ENCODE data around the gene TNS1. TPM values are rescaled to one million over a fixed set of nuclear protein-coding genes. Genes with fewer than 3 reads are reported as not detected.
A peak's percentile ranks its signal among the peaks of the same experiment; 100 is the strongest.
"Not testable (repeated sequence)": the region's sequence is repeated elsewhere in the genome, so short reads cannot be mapped to it uniquely, and the experiment has no call there.

The TNS1 gene
- total and polyA plus RNA-seq, 2 experiments from 2014 or later, result 81.6 to 99.3 TPM

- H3K27me3 ChIP-seq (replicated peaks; ENCODE audit: insufficient read depth), result peaks cover 49% of the 10 kb centered on the region
- no peak overlapping the region for H3K27ac ChIP-seq
- no peak overlapping the region for H3K4me3 ChIP-seq
These were observed 36.4 kb upstream of the TNS1 start for GRCh38 chr2:218039171-218039570.

GRCh38 chr2:218036371-218036770, 33.6 kb upstream of the TNS1 start:
- in situ Hi-C loops (cut with MboI), result no loop called here
- DNase-seq, result peak; percentile 22
- peaks cover 35% of the 10 kb centered on the region for H3K27me3 ChIP-seq (replicated peaks; ENCODE audit: insufficient read depth)

More at GRCh38 chr2:218039171-218039570, 36.4 kb upstream of the TNS1 start:
- H3K79me2 ChIP-seq (ENCODE audit: insufficient read depth), result no peaks in the 10 kb centered on the region
- in situ Hi-C loops (cut with MboI), result no loop called here
- no peaks in the 10 kb centered on the region for H3K9me2 ChIP-seq (ENCODE audit: insufficient read depth)
- H3K4me2 ChIP-seq (ENCODE audit: unreplicated experiment), result no peak overlapping the region
- no peak overlapping the region for H3K9ac ChIP-seq
- H2AFZ ChIP-seq, result no peak overlapping the region
- no peaks in the 10 kb centered on the region for H3K9me3 ChIP-seq (ENCODE audit: low read depth)
- WGBS, 2 experiments (ENCODE audit: low coverage in 1 of 2, low lambda C conversion rate in 2 of 2, missing lambda C conversion rate in 2 of 2), result 44 to 51% methylated on average over 2 of the region's 2 CpGs
- peak; percentile 36 for DNase-seq
- no peaks in the 10 kb centered on the region for H3F3A ChIP-seq (ENCODE audit: insufficient read depth)
- no peaks in the 10 kb centered on the region for H3K36me3 ChIP-seq (ENCODE audit: low read depth)
- H4K20me1 ChIP-seq (ENCODE audit: insufficient read depth), result no peaks in the 10 kb centered on the region
- no peak for TF ChIP-seq EZH2phosphoT487 (IDR thresholded peaks at IDR 0.05; ENCODE audit: insufficient read depth, low read depth)
- no peak for TF ChIP-seq EZH2 (IDR thresholded peaks at IDR 0.05; ENCODE audit: insufficient read depth, poor library complexity, severe bottlenecking)
- H3K4me1 ChIP-seq (ENCODE audit: insufficient read depth), result no peaks in the 10 kb centered on the region

GRCh38 chr2:218035463-218036100, 32.8 kb upstream of the TNS1 start:
- H3K9me2 ChIP-seq (ENCODE audit: insufficient read depth), result no peaks in the 10 kb centered on the region
- H3F3A ChIP-seq (ENCODE audit: insufficient read depth), result no peaks in the 10 kb centered on the region
- no peaks in the 10 kb centered on the region for H4K20me1 ChIP-seq (ENCODE audit: insufficient read depth)
- no peak overlapping the region for H3K9ac ChIP-seq
- 67 to 70% methylated on average over 11 to 12 of the region's 12 CpGs for WGBS, 2 experiments (ENCODE audit: low coverage in 1 of 2, low lambda C conversion rate in 2 of 2, missing lambda C conversion rate in 2 of 2)
- H3K4me2 ChIP-seq (ENCODE audit: unreplicated experiment), result no peak overlapping the region
- no peaks in the 10 kb centered on the region for H3K9me3 ChIP-seq (ENCODE audit: low read depth)
- no peaks in the 10 kb centered on the region for H3K4me1 ChIP-seq (ENCODE audit: insufficient read depth)
- no peak overlapping the region for H3K4me3 ChIP-seq
- no peak for DNase-seq
- no peak overlapping the region for H2AFZ ChIP-seq
- H3K27me3 ChIP-seq (replicated peaks; ENCODE audit: insufficient read depth), result peaks cover 27% of the 10 kb centered on the region
- no peaks in the 10 kb centered on the region for H3K36me3 ChIP-seq (ENCODE audit: low read depth)
- TF ChIP-seq EZH2 (IDR thresholded peaks at IDR 0.05; ENCODE audit: insufficient read depth, poor library complexity, severe bottlenecking), result no peak
- no peak for TF ChIP-seq EZH2phosphoT487 (IDR thresholded peaks at IDR 0.05; ENCODE audit: insufficient read depth, low read depth)
- H3K79me2 ChIP-seq (ENCODE audit: insufficient read depth), result no peaks in the 10 kb centered on the region
- no peak overlapping the region for H3K27ac ChIP-seq
- in situ Hi-C loops (cut with MboI), result no loop called here

More at GRCh38 chr2:218036371-218036770, 33.6 kb upstream of the TNS1 start:
- no peaks in the 10 kb centered on the region for H3K36me3 ChIP-seq (ENCODE audit: low read depth)
- no peaks in the 10 kb centered on the region for H3K9me2 ChIP-seq (ENCODE audit: insufficient read depth)
- H3K9me3 ChIP-seq (ENCODE audit: low read depth), result no peaks in the 10 kb centered on the region
- no peak overlapping the region for H3K9ac ChIP-seq
- no peak overlapping the region for H3K4me3 ChIP-seq
- H4K20me1 ChIP-seq (ENCODE audit: insufficient read depth), result no peaks in the 10 kb centered on the region
- H3K79me2 ChIP-seq (ENCODE audit: insufficient read depth), result no peaks in the 10 kb centered on the region
- H3K4me1 ChIP-seq (ENCODE audit: insufficient read depth), result no peaks in the 10 kb centered on the region
- no peaks in the 10 kb centered on the region for H3F3A ChIP-seq (ENCODE audit: insufficient read depth)
- TF ChIP-seq EZH2phosphoT487 (IDR thresholded peaks at IDR 0.05; ENCODE audit: insufficient read depth, low read depth) (no peak), EZH2 (IDR thresholded peaks at IDR 0.05; ENCODE audit: insufficient read depth, poor library complexity, severe bottlenecking) (no peak)
- H2AFZ ChIP-seq, result no peak overlapping the region
- no peak overlapping the region for H3K27ac ChIP-seq
- 68 to 71% methylated on average over 5 of the region's 5 CpGs for WGBS, 2 experiments (ENCODE audit: low coverage in 1 of 2, low lambda C conversion rate in 2 of 2, missing lambda C conversion rate in 2 of 2)
- no peak overlapping the region for H3K4me2 ChIP-seq (ENCODE audit: unreplicated experiment)

- H3K9me2 ChIP-seq (ENCODE audit: insufficient read depth); H3K36me3 ChIP-seq (ENCODE audit: low read depth); in situ Hi-C loops (cut with MboI); H3F3A ChIP-seq (ENCODE audit: insufficient read depth); H3K9ac ChIP-seq; H2AFZ ChIP-seq; H3K27ac ChIP-seq; H4K20me1 ChIP-seq (ENCODE audit: insufficient read depth); H3K9me3 ChIP-seq (ENCODE audit: low read depth); H3K79me2 ChIP-seq (ENCODE audit: insufficient read depth); H3K4me1 ChIP-seq (ENCODE audit: insufficient read depth): not testable (repeated sequence)
- H3K4me2 ChIP-seq (ENCODE audit: unreplicated experiment), result peak overlapping the region; percentile 35
- peak; percentile 75 for DNase-seq
- H3K4me3 ChIP-seq, result peak overlapping the region; percentile 61; the same call in 1 of the 2 replicates
- H3K27me3 ChIP-seq (replicated peaks; ENCODE audit: insufficient read depth), result peaks cover 17% of the 10 kb centered on the region
- WGBS, 2 experiments (ENCODE audit: low coverage in 1 of 2, low lambda C conversion rate in 2 of 2, missing lambda C conversion rate in 2 of 2), result 26 to 27% methylated on average over 21 to 24 of the region's 24 CpGs
These were observed 31.9 kb upstream of the TNS1 start for GRCh38 chr2:218034497-218035213.

Data from GM23248 (cell line).